Endothelial cell (in vitro differentiated cells): ENCODE data around the gene RGS18. TPM values are rescaled to one million over a fixed set of nuclear protein-coding genes. Genes with fewer than 3 reads are reported as not detected.

Source experiments
- DNase-seq: peaks from one replicate; pipeline ENCODE4 v3.0.0; 2021; ENCODE audit warnings: low spot score
- H3K27ac Mint-ChIP-seq: one replicate; pipeline ENCODE4 v1.8.0; 2021; ENCODE audit warnings: mixed read lengths, inconsistent platforms; ENCODE audit not compliant: unreplicated experiment
- H3K27me3 Mint-ChIP-seq: one replicate; pipeline ENCODE4 v1.8.0; 2021; ENCODE audit warnings: mild to moderate bottlenecking, moderate library complexity, mixed read lengths, inconsistent platforms; ENCODE audit not compliant: unreplicated experiment
- H3K36me3 Mint-ChIP-seq: one replicate; pipeline ENCODE4 v1.8.0; 2021; ENCODE audit warnings: mild to moderate bottlenecking, low read depth, mixed read lengths, inconsistent platforms; ENCODE audit not compliant: unreplicated experiment
- H3K4me1 Mint-ChIP-seq: one replicate; pipeline ENCODE4 v1.8.0; 2021; ENCODE audit warnings: mild to moderate bottlenecking, mixed read lengths, inconsistent platforms; ENCODE audit not compliant: unreplicated experiment
- H3K4me3 Mint-ChIP-seq: one replicate; pipeline ENCODE4 v1.8.0; 2021; ENCODE audit warnings: mild to moderate bottlenecking, mixed read lengths, inconsistent platforms; ENCODE audit not compliant: unreplicated experiment
- H3K9me3 Mint-ChIP-seq: one replicate; pipeline ENCODE4 v1.8.0; 2021; ENCODE audit warnings: mixed read lengths, inconsistent platforms; ENCODE audit not compliant: unreplicated experiment
- CTCF ChIP-seq: fragments of 200-600 bp; sonication (generic); IDR thresholded peaks from one replicate; pipeline ENCODE4 v1.5.0; 2021; ENCODE audit warnings: antibody characterized with exemption; ENCODE audit not compliant: unreplicated experiment
- long read RNA-seq: library from polyadenylated mRNA; unstranded; transcript quantifications from one replicate; pipeline ENCODE4 v2.0.0, GENCODE V29; 2020; ENCODE audit not compliant: unreplicated experiment
- total RNA-seq: library from RNA; stranded (reverse); fragmentation: NEBNext Ultra II Directional; extraction: Animal tissue kit (Norgen Biotek cat#: 25700); gene quantifications from one replicate; pipeline ENCODE4 v1.2.1, GENCODE V29; 2021; ENCODE audit not compliant: unreplicated experiment

RGS18 gene
- total RNA-seq: not detected
- long read RNA-seq: 0 reads

DNA sequence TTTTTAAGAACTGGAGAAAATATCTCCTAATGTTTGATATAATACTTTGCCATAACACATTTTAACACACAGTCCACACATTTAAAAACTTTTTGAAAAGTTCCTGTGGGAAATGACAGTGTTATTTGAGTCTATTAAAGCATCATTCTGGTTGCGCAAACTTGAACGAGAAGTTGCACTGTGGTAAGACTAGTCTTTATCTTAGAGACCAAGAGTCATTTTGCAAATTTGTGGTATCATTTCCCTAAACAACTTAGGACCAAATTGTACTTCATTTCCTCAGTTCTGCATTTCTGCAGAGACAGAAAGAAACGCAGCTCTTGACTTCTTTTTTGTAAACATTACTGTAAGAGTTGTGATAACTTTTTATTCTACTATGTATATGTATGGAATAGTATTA, at the start of gene RGS18:
TSS of gene RGS18 (plus strand) at position 282 of the 400 bp plus-strand sequence. CDS start 176 bp downstream, outside the sequence.
- Mint-ChIP-seq H3K36me3 (no peaks in the 10 kb centered on the region), H3K4me3 (no peak within 1 kb of the TSS), H3K27ac (no peak within 1 kb of the TSS), H3K9me3 (no peaks in the 10 kb centered on the region), H3K27me3 (no peaks in the 10 kb centered on the region), H3K4me1 (no peaks in the 10 kb centered on the region)
- DNase-seq: no peak
- TF ChIP-seq CTCF: no peak

DNA sequence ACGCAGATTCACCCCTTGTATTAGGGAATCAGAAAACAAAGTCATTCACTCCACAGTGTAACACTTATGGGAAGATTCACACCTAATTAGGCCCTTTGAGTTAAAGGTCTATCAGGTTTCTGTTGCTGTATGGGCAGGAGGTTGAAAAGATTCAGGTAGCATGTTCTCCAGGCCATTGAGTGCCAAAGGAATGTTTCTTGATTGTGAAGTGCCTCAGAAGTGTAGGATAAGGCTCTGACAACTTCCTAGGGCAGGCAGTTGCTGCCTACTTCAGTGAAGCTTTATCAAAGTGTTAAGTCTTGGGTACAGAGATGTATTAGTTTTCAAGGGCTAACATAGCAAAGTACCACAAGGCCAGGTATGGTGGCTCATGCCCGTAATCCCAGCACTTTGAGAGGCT, 48.7 kb upstream of the RGS18 start:
- H3K9me3 Mint-ChIP-seq: no peaks in the 10 kb centered on the region
- no peaks in the 10 kb centered on the region for H3K36me3 Mint-ChIP-seq
- TF ChIP-seq CTCF: no peak
- H3K27ac Mint-ChIP-seq: no peak overlapping the region
- no peak overlapping the region for H3K4me3 Mint-ChIP-seq
- no peaks in the 10 kb centered on the region for H3K27me3 Mint-ChIP-seq
- DNase-seq: no peak
- no peaks in the 10 kb centered on the region for H3K4me1 Mint-ChIP-seq

- H3K36me3 Mint-ChIP-seq: no peaks in the 10 kb centered on the region
- no peaks in the 10 kb centered on the region for H3K9me3 Mint-ChIP-seq
- no peaks in the 10 kb centered on the region for H3K27me3 Mint-ChIP-seq
- H3K27ac Mint-ChIP-seq: no peak overlapping the region
- no peak for TF ChIP-seq CTCF
- H3K4me1 Mint-ChIP-seq: no peaks in the 10 kb centered on the region
- DNase-seq: no peak
- no peak overlapping the region for H3K4me3 Mint-ChIP-seq
These were observed 43.3 kb upstream of the RGS18 start for GRCh38 chr1:192115000-192115399.

- no peaks in the 10 kb centered on the region for H3K4me1 Mint-ChIP-seq
- no peak for DNase-seq
- H3K36me3 Mint-ChIP-seq: no peaks in the 10 kb centered on the region
- no peaks in the 10 kb centered on the region for H3K9me3 Mint-ChIP-seq
- H3K27me3 Mint-ChIP-seq: no peaks in the 10 kb centered on the region
- TF ChIP-seq CTCF: no peak
- no peak overlapping the region for H3K4me3 Mint-ChIP-seq
- no peak overlapping the region for H3K27ac Mint-ChIP-seq
These were observed 39.3 kb upstream of the RGS18 start for GRCh38 chr1:192118881-192119405.

- Mint-ChIP-seq H3K9me3 (no peaks in the 10 kb centered on the region), H3K27ac (no peak overlapping the region), H3K27me3 (no peaks in the 10 kb centered on the region), H3K36me3 (no peaks in the 10 kb centered on the region), H3K4me3 (no peak overlapping the region), H3K4me1 (no peaks in the 10 kb centered on the region)
- DNase-seq: no peak
- TF ChIP-seq CTCF: no peak
These were observed 38.6 kb upstream of the RGS18 start for GRCh38 chr1:192119701-192120100.
